T-helper 2 cell treated with Interferon-gamma antibody and Interleukin-4, amounts not matched to agents 100 ng/mL and 5 ng/mL, for 36 hours (primary cell): Measurements from ENCODE around the gene UVRAG. TPM values are rescaled to one million over a fixed set of nuclear protein-coding genes. Genes with fewer than 3 reads are reported as not detected.
"Not testable (repeated sequence)": the region's sequence is repeated elsewhere in the genome, so short reads cannot be mapped to it uniquely, and the experiment has no call there.

Experiments used
- intact Hi-C: fragments of 100-400 bp; cut with micrococcal nuclease; formaldehyde crosslinking; loops from one replicate; pipeline ENCODE4 v1.15.1; 2023
- total RNA-seq: library from RNA; stranded (reverse); gene quantifications from 2 replicates; pipeline ENCODE4 v1.2.3, GENCODE V29; 2022

The UVRAG gene
- total RNA-seq, 1 donor from 2014 or later: 24.0 TPM

- intact Hi-C loops: no loop called here
These were observed 93.0 kb downstream of the UVRAG start for GRCh38 chr11:75907906-75908527.

- intact Hi-C loops: no loop called here
These were observed 95.6 kb downstream of the UVRAG start for GRCh38 chr11:75910426-75911145.

- intact Hi-C loops: no loop called here
These were observed 96.4 kb downstream of the UVRAG start for GRCh38 chr11:75911459-75911858.

- intact Hi-C loops: no loop called here
These were observed 99.0 kb downstream of the UVRAG start for GRCh38 chr11:75913984-75914383.

- intact Hi-C loops: no loop called here
These were observed 101.9 kb downstream of the UVRAG start for GRCh38 chr11:75916882-75917281.

- intact Hi-C loops: no loop called here
These were observed 103.3 kb downstream of the UVRAG start for GRCh38 chr11:75918331-75918730.

- intact Hi-C loops: no loop called here
These were observed 104.5 kb downstream of the UVRAG start for GRCh38 chr11:75919525-75919924.

GRCh38 chr11:75920848-75921247 is 105.8 kb downstream of the UVRAG start:
- intact Hi-C loops: no loop called here

GRCh38 chr11:75921808-75922207 is 106.8 kb downstream of the UVRAG start:
- intact Hi-C loops: no loop called here

GRCh38 chr11:75924966-75925784 is 110.2 kb downstream of the UVRAG start:
- intact Hi-C loops: no loop called here

GRCh38 chr11:75925785-75926164 is 110.8 kb downstream of the UVRAG start:
- intact Hi-C loops: no loop called here

GRCh38 chr11:75929706-75930105 is 114.7 kb downstream of the UVRAG start:
- intact Hi-C loops: no loop called here

- intact Hi-C loops: no loop called here
These were observed 115.5 kb downstream of the UVRAG start for GRCh38 chr11:75930534-75930933.

GRCh38 chr11:75931124-75931523 is 116.1 kb downstream of the UVRAG start:
- intact Hi-C loops: no loop called here

GRCh38 chr11:75933736-75934135 is 118.7 kb downstream of the UVRAG start:
- intact Hi-C loops: not testable (repeated sequence)

GRCh38 chr11:75934851-75935250 is 119.8 kb downstream of the UVRAG start:
- intact Hi-C loops: no loop called here

- intact Hi-C loops: no loop called here
These were observed 123.5 kb downstream of the UVRAG start for GRCh38 chr11:75938543-75938942.

- intact Hi-C loops: no loop called here
These were observed 124.5 kb downstream of the UVRAG start for GRCh38 chr11:75939516-75939915.

- intact Hi-C loops: no loop called here
These were observed 125.0 kb downstream of the UVRAG start for GRCh38 chr11:75939992-75940391.

- intact Hi-C loops: no loop called here
These were observed 125.9 kb downstream of the UVRAG start for GRCh38 chr11:75940911-75941310.

- intact Hi-C loops: no loop called here
These were observed 129.5 kb downstream of the UVRAG start for GRCh38 chr11:75944515-75944914.

- intact Hi-C loops: no loop called here
These were observed 130.4 kb downstream of the UVRAG start for GRCh38 chr11:75945446-75945845.
